GM12872 (cell line): ENCODE results near the gene SDC1.

Experiments used
- CTCF ChIP-seq: IDR thresholded peaks from 3 replicates; pipeline ENCODE4 v1.5.1; 2011; ENCODE audit warnings: low read depth, mild to moderate bottlenecking, low read length, moderate library complexity; ENCODE audit not compliant: insufficient read depth

Gene SDC1

GRCh38 chr2:20156076-20156759 lies 68.7 kb downstream of the SDC1 start:
- TF ChIP-seq CTCF, result no peak

GRCh38 chr2:20153131-20153851 lies 71.6 kb downstream of the SDC1 start:
- no peak for TF ChIP-seq CTCF

- no peak for TF ChIP-seq CTCF
Observed at GRCh38 chr2:20150806-20151571, 73.9 kb downstream of the SDC1 start.
